DND-41 (cell line): ENCODE measurements around the gene PISD.
A peak's percentile ranks its signal among the peaks of the same experiment; 100 is the strongest.

ENCODE experiments used
- ATAC-seq: fragments of 200-7000 bp; cut with Tn5 transposase; 3 replicates; pipeline ENCODE4 v1.9.1; 2021; ENCODE audit warnings: low read depth; ENCODE audit not compliant: insufficient read depth
- DNase-seq: peaks from one replicate; pipeline ENCODE4 v3.0.0-alpha.2; 2020
- H2AFZ ChIP-seq: 2 replicates; pipeline ENCODE4 v1.6.0; 2012; ENCODE audit warnings: low read depth, low read length
- H3K27ac ChIP-seq: 2 replicates; pipeline ENCODE4 v1.5.1; 2012; ENCODE audit warnings: low read length, inconsistent platforms
- H3K27me3 ChIP-seq: fragments of 200-600 bp; sonication (generic); 2 replicates; pipeline ENCODE4 v1.6.0; 2012; ENCODE audit warnings: low read length, mild to moderate bottlenecking, inconsistent platforms; ENCODE audit not compliant: insufficient read depth, poor library complexity
- H3K36me3 ChIP-seq: 2 replicates; pipeline ENCODE4 v1.5.1; 2012; ENCODE audit warnings: low read length, inconsistent platforms; ENCODE audit not compliant: insufficient read depth
- H3K4me1 ChIP-seq: 2 replicates; pipeline ENCODE4 v1.5.1; 2012; ENCODE audit warnings: mild to moderate bottlenecking, low read length; ENCODE audit not compliant: insufficient read depth
- H3K4me2 ChIP-seq: 2 replicates; pipeline ENCODE4 v1.6.0; 2012; ENCODE audit warnings: mild to moderate bottlenecking, moderate library complexity, low read length, inconsistent platforms; ENCODE audit not compliant: insufficient read depth
- H3K4me3 ChIP-seq, 2 experiments: fragments of 200-600 bp in 1 of 2; shearing (Covaris generic) in 1 of 2; 2 replicates each; pipeline ENCODE4 v1.5.1; 2012 to 2016; ENCODE audit warnings: inconsistent platforms in 2 of 2, low read length in 2 of 2, mild to moderate bottlenecking in 2 of 2, low read depth in 1 of 2, moderate library complexity in 1 of 2
- H3K79me2 ChIP-seq: 2 replicates; pipeline ENCODE4 v1.6.0; 2012; ENCODE audit warnings: low read length, inconsistent platforms; ENCODE audit not compliant: insufficient read depth
- H3K9ac ChIP-seq: 2 replicates; pipeline ENCODE4 v1.6.0; 2012; ENCODE audit warnings: low read depth, mild to moderate bottlenecking, inconsistent platforms, low read length, moderate library complexity
- H3K9me3 ChIP-seq: 2 replicates; pipeline ENCODE4 v1.5.1; 2012; ENCODE audit warnings: low read length, moderate library complexity, mild to moderate bottlenecking, inconsistent platforms; ENCODE audit not compliant: insufficient read depth, severe bottlenecking
- H4K20me1 ChIP-seq: 2 replicates; pipeline ENCODE4 v1.6.0; 2012; ENCODE audit warnings: low read length; ENCODE audit not compliant: insufficient read depth
- EZH2 ChIP-seq: IDR thresholded peaks from 3 replicates; pipeline ENCODE4 v1.6.1; 2012; ENCODE audit warnings: borderline replicate concordance, low read depth, mild to moderate bottlenecking, moderate library complexity, low read length, inconsistent platforms; ENCODE audit not compliant: severe bottlenecking
- TF ChIP-seq, protein P1 (sequence below): IDR thresholded peaks from 2 replicates; pipeline ENCODE4 v1.5.1; 2012; ENCODE audit warnings: borderline replicate concordance, low read length, moderate library complexity, mild to moderate bottlenecking; ENCODE audit not compliant: poor library complexity, severe bottlenecking; ENCODE audit errors: extremely low read depth

PISD gene

DNA sequence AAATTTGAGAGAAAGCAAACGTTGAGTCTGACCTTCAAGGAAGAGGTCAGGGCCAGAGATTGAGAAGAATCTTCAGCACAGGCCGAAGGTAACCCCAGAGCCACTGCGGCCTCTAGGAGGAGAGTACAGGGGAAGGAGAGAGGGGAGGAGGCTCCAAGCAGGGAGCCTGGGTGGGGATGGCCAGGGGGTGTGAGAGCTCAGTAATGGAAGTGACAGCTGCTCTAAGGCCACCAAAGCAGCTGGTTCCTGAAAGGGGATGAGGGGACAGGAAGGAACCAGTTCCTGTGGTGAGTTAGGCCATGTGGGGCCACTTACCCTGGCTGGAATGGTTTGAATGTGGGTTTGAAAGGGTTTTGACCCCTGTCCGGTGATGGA is 46.1 kb downstream of the PISD start:
- Histone ChIP-seq H3K4me1 (no peaks in the 10 kb centered on the region), H3K4me2 (no peak overlapping the region), H3K36me3 (peaks cover 78% of the 10 kb centered on the region), H3K79me2 (0 out of 2 replicates have a peak, but pooled peaks cover 2% of the 10 kb centered on the region), H3K4me3 (no peak overlapping the region), H3K9ac (no peak overlapping the region), H2AFZ (no peak overlapping the region), H4K20me1 (peaks cover 34% of the 10 kb centered on the region), H3K27me3 (no peaks in the 10 kb centered on the region), H3K27ac (peak overlapping the region; percentile 4; the same call in 1 of the 2 replicates), H3K9me3 (no peaks in the 10 kb centered on the region)
- no peak for TF ChIP-seq EZH2
- TF ChIP-seq, protein P1, sequence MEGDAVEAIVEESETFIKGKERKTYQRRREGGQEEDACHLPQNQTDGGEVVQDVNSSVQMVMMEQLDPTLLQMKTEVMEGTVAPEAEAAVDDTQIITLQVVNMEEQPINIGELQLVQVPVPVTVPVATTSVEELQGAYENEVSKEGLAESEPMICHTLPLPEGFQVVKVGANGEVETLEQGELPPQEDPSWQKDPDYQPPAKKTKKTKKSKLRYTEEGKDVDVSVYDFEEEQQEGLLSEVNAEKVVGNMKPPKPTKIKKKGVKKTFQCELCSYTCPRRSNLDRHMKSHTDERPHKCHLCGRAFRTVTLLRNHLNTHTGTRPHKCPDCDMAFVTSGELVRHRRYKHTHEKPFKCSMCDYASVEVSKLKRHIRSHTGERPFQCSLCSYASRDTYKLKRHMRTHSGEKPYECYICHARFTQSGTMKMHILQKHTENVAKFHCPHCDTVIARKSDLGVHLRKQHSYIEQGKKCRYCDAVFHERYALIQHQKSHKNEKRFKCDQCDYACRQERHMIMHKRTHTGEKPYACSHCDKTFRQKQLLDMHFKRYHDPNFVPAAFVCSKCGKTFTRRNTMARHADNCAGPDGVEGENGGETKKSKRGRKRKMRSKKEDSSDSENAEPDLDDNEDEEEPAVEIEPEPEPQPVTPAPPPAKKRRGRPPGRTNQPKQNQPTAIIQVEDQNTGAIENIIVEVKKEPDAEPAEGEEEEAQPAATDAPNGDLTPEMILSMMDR, result no peak
- DNase-seq (no peak), ATAC-seq (no peak)

DNA sequence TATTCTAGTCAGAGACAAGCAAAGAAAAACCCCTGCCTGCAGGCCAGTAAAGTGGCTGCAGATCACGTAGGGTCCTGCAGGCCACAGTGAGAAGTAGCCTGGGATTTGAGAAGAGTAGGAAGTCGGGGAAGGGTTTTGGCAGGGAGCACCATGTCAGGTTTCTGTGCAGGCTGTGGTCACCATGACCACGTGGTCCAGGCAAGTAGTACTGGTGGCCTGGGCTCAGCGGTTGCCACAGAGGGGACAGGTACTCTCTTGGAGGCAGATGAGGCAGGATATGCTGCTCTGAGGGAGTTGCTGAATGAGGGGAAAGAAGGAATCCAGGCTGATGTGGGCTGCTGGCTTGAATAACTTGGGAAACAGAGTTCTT is 46.5 kb downstream of the PISD start:
- Histone ChIP-seq H3K27me3 (no peaks in the 10 kb centered on the region), H3K4me1 (no peaks in the 10 kb centered on the region), H3K4me3 (no peak overlapping the region), H3K9ac (no peak overlapping the region), H3K9me3 (no peaks in the 10 kb centered on the region), H3K36me3 (peaks cover 78% of the 10 kb centered on the region), H3K4me2 (no peak overlapping the region), H3K79me2 (0 out of 2 replicates have a peak, but pooled peaks cover under 1% of the 10 kb centered on the region), H4K20me1 (peaks cover 29% of the 10 kb centered on the region), H2AFZ (no peak overlapping the region), H3K27ac (peak overlapping the region; percentile 4; the same call in 1 of the 2 replicates)
- no peak for ATAC-seq
- no peak for TF ChIP-seq EZH2
- TF ChIP-seq, protein P1, result no peak
- DNase-seq, result no peak

DNA sequence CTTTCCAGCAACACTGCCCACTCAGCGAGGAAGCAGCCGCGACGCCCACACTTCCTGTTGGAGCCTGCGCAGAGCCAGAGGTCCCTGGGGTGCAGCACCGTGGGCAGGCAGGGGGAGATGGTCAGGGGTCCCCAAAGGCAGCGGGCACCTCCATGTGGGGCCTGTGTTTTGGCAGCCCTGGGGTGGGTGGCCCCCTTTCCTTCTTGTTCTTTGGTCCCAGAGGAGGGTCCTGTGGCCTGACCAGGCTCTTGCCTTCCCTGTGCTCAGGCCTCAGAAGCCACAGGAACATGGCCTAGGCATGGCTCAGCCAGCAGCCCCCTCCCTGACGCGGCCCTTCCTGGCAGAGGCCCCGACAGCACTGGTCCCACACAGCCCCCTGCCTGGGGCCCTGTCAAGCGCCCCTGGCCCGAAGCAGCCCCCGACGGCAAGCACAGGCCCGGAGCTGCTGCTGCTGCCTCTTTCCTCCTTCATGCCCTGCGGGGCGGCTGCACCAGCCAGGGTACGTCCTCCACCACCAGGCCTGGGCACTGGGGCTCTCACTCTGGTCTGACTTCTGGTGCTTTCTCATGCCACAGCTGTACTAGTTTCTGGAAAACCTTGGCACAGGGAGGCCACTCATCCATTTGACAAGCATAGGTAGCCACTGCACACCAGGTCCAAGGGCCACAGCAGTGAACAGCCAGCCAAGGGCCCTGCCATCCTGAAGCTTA is 47.1 kb downstream of the PISD start:
- peaks cover 25% of the 10 kb centered on the region for H4K20me1 ChIP-seq
- no peaks in the 10 kb centered on the region for H3K27me3 ChIP-seq
- DNase-seq (no peak), ATAC-seq (no peak)
- no peak overlapping the region for H3K9ac ChIP-seq
- H3K4me1 ChIP-seq, result no peaks in the 10 kb centered on the region
- no peak overlapping the region for H2AFZ ChIP-seq
- no peak for TF ChIP-seq EZH2
- TF ChIP-seq, protein P1, result no peak
- no peaks in the 10 kb centered on the region for H3K79me2 ChIP-seq
- H3K9me3 ChIP-seq, result no peaks in the 10 kb centered on the region
- H3K27ac ChIP-seq, result no peak overlapping the region
- H3K4me2 ChIP-seq, result no peak overlapping the region
- peaks cover 78% of the 10 kb centered on the region for H3K36me3 ChIP-seq
- no peak overlapping the region for H3K4me3 ChIP-seq

DNA sequence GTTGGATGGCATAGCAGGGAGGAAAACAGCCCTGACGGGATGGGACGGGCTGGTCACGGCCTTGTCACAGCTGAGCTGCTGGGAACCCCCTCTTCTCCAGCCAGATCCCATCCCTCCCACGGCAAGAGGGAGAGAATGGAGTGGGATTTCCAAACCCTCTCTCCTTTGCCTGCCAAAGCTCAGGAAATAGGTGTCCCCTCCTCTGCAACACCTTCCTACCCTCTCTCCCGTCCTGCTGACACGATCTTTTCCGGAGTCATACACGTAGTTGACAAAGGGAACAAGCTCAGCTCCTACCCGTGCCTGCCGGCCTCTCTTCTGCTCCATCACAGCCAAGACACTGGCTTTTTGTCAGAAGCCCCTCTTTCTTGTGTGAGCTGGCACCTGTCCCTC is 48.1 kb downstream of the PISD start:
- peaks cover 76% of the 10 kb centered on the region for H3K36me3 ChIP-seq

More for the DNA sequence above, 48.1 kb downstream of the PISD start:
- Histone ChIP-seq H3K4me2 (no peak overlapping the region), H3K79me2 (no peaks in the 10 kb centered on the region), H3K4me3 (no peak overlapping the region), H3K27me3 (no peaks in the 10 kb centered on the region), H3K4me1 (no peaks in the 10 kb centered on the region), H4K20me1 (peaks cover 15% of the 10 kb centered on the region), H2AFZ (no peak overlapping the region), H3K27ac (no peak overlapping the region), H3K9me3 (no peaks in the 10 kb centered on the region), H3K9ac (no peak overlapping the region)
- TF ChIP-seq EZH2, result no peak
- TF ChIP-seq, protein P1, result no peak
- ATAC-seq, result no peak
- no peak for DNase-seq
